Small intestine (tissue), 7 donors: Measurements from ENCODE around the gene MAP2K4. TPM values are rescaled to one million over a fixed set of nuclear protein-coding genes. Genes with fewer than 3 reads are reported as not detected.

ENCODE experiments used
- DNase-seq, 2 donors: peaks; one replicate each; pipeline versions ENCODE4 v3.0.0 to v3.0.0-alpha.2; 2013
- FAIRE-seq: peaks from 2 replicates; lab custom pipeline; 2012; peaks lifted over from hg19 to GRCh38; lab: Jason Lieb, UNC
- H3K27ac ChIP-seq, 3 donors: one replicate each; pipeline ENCODE4 v1.5.1; 2013; ENCODE audit warnings: low read length in 2 of 3, mild to moderate bottlenecking in 2 of 3, control low read depth in 1 of 3, inconsistent platforms in 1 of 3, low read depth in 1 of 3, moderate library complexity in 1 of 3
- H3K27me3 ChIP-seq, 3 donors: one replicate each; pipeline ENCODE4 v1.6.1; 2013; ENCODE audit warnings: low read length in 3 of 3, inconsistent platforms in 1 of 3; ENCODE audit not compliant: control insufficient read depth in 3 of 3, insufficient read depth in 3 of 3
- H3K36me3 ChIP-seq, 3 donors: one replicate each; pipeline ENCODE4 v1.6.1; 2013; ENCODE audit warnings: low read length in 3 of 3, inconsistent platforms in 1 of 3, low read depth in 1 of 3, mild to moderate bottlenecking in 1 of 3, moderate library complexity in 1 of 3; ENCODE audit not compliant: control insufficient read depth in 3 of 3, insufficient read depth in 2 of 3
- H3K4me1 ChIP-seq, 3 donors: one replicate each; pipeline ENCODE4 v1.6.1; 2013; ENCODE audit warnings: low read length in 2 of 3, inconsistent platforms in 1 of 3, low read depth in 1 of 3, mild to moderate bottlenecking in 1 of 3, moderate library complexity in 1 of 3; ENCODE audit not compliant: control insufficient read depth in 3 of 3, insufficient read depth in 2 of 3
- H3K4me3 ChIP-seq, 3 donors: one replicate each; pipeline ENCODE4 v1.5.1; 2013; ENCODE audit warnings: low read length in 3 of 3, control low read depth in 1 of 3, inconsistent platforms in 1 of 3, low read depth in 1 of 3, mild to moderate bottlenecking in 1 of 3, moderate library complexity in 1 of 3
- H3K9me3 ChIP-seq, 2 donors: one replicate each; pipeline ENCODE4 v1.6.1; 2013; ENCODE audit warnings: low read depth in 1 of 2, low read length in 1 of 2; ENCODE audit not compliant: control insufficient read depth in 2 of 2, insufficient read depth in 1 of 2
- WGBS, 3 donors: extraction: QIAGEN DNeasy Blood & Tissue Kit; methylation state at CpG; one replicate each; pipeline ENCODE4 v1.1.7; 2013; 5-methylcytosine and 5-hydroxymethylcytosine counted together
- polyA plus RNA-seq, 4 donors: library from polyadenylated mRNA; stranded (reverse) in 3 of 4; unstranded in 1 of 4; fragments of 200-250 nt in 3 of 4; fragments of 120-200 nt in 1 of 4; gene quantifications; one replicate each; pipeline versions ENCODE4 v1.2.1 to v1.2.3, GENCODE V29; 2013
- donor health status: healthy with polysubstance abuse.
- donor health status: control.
- donor health status: control.
- donor health status: Bipolar disorder and iron deficiency.
- donor health status: healthy.

The MAP2K4 gene
- polyA plus RNA-seq, 4 donors = 11.6 to 27.7 (median 12.2) TPM

GRCh38 chr17:12043702-12044101 lies 23.0 kb downstream of the MAP2K4 start:
- Histone ChIP-seq H3K4me1 (peaks cover 0 to 14% (median 4%) of the 10 kb centered on the region in 3 donors), H3K36me3 (peaks cover 0 to 4% (median 0%) of the 10 kb centered on the region in 3 donors), H3K27ac (no peak overlapping the region), H3K9me3 (no peaks in the 10 kb centered on the region), H3K27me3 (no peaks in the 10 kb centered on the region), H3K4me3 (no peak overlapping the region)
- peak; percentile 16 to 57 for DNase-seq
- no peak for FAIRE-seq
- WGBS, 3 donors = 36 to 83% (median 55%) methylated on average over 6 of the region's 6 CpGs

GRCh38 chr17:12046786-12047185 lies 26.1 kb downstream of the MAP2K4 start:
- FAIRE-seq = no peak
- WGBS, 3 donors = 64 to 92% (median 87%) methylated on average over 2 of the region's 2 CpGs

GRCh38 chr17:12047681-12048376 lies 27.2 kb downstream of the MAP2K4 start:
- Histone ChIP-seq H3K27ac (no peak overlapping the region), H3K9me3 (no peaks in the 10 kb centered on the region), H3K27me3 (no peaks in the 10 kb centered on the region), H3K4me3 (no peak overlapping the region), H3K4me1 (peaks cover 0 to 19% (median 4%) of the 10 kb centered on the region in 3 donors), H3K36me3 (no peaks in the 10 kb centered on the region)
- WGBS, 3 donors = 48 to 69% (median 61%) methylated on average over 3 of the region's 3 CpGs
- DNase-seq (no peak), FAIRE-seq (no peak)

More at GRCh38 chr17:12046786-12047185, 26.1 kb downstream of the MAP2K4 start:
- H3K9me3 ChIP-seq = no peaks in the 10 kb centered on the region
- no peak overlapping the region for H3K27ac ChIP-seq
- no peak overlapping the region for H3K4me3 ChIP-seq
- DNase-seq = no peak
- peaks cover 0 to 4% (median 0%) of the 10 kb centered on the region in 3 donors for H3K36me3 ChIP-seq
- H3K4me1 ChIP-seq = peaks cover 0 to 19% (median 4%) of the 10 kb centered on the region in 3 donors
- no peaks in the 10 kb centered on the region for H3K27me3 ChIP-seq

GRCh38 chr17:12048843-12049473 lies 28.3 kb downstream of the MAP2K4 start:
- H3K27ac ChIP-seq = no peak overlapping the region
- H3K9me3 ChIP-seq = no peaks in the 10 kb centered on the region
- FAIRE-seq (peak; percentile 15), DNase-seq (no peak)
- H3K4me1 ChIP-seq = peaks cover 0 to 14% (median 1%) of the 10 kb centered on the region in 3 donors
- 85 to 90% (median 86%) methylated on average over 7 of the region's 7 CpGs for WGBS, 3 donors
- H3K36me3 ChIP-seq = no peaks in the 10 kb centered on the region
- no peak overlapping the region for H3K4me3 ChIP-seq
- no peaks in the 10 kb centered on the region for H3K27me3 ChIP-seq

GRCh38 chr17:12050646-12051225 lies 30.1 kb downstream of the MAP2K4 start:
- no peak overlapping the region for H3K27ac ChIP-seq
- H3K36me3 ChIP-seq = no peaks in the 10 kb centered on the region
- DNase-seq (no peak), FAIRE-seq (no peak)
- H3K4me1 ChIP-seq = peaks cover 0 to 11% (median 1%) of the 10 kb centered on the region in 3 donors
- 72 to 100% (median 83%) methylated on average over 1 of the region's 1 CpG for WGBS, 3 donors
- no peaks in the 10 kb centered on the region for H3K27me3 ChIP-seq
- H3K4me3 ChIP-seq = no peak overlapping the region
- no peaks in the 10 kb centered on the region for H3K9me3 ChIP-seq

- no peak overlapping the region for H3K27ac ChIP-seq
- FAIRE-seq (no peak), DNase-seq (no peak)
- H3K27me3 ChIP-seq = no peaks in the 10 kb centered on the region
- no peaks in the 10 kb centered on the region for H3K9me3 ChIP-seq
- 54 to 78% (median 63%) methylated on average over 3 of the region's 3 CpGs for WGBS, 3 donors
- H3K4me1 ChIP-seq = peaks cover 0 to 5% (median 0%) of the 10 kb centered on the region in 3 donors
- no peaks in the 10 kb centered on the region for H3K36me3 ChIP-seq
- no peak overlapping the region for H3K4me3 ChIP-seq
Measured at GRCh38 chr17:12053552-12053951, 32.9 kb downstream of the MAP2K4 start.

GRCh38 chr17:12055889-12056288 lies 35.2 kb downstream of the MAP2K4 start:
- H3K27ac ChIP-seq = no peak overlapping the region
- H3K36me3 ChIP-seq = no peaks in the 10 kb centered on the region
- no peak overlapping the region for H3K4me3 ChIP-seq
- no peak for DNase-seq
- no peaks in the 10 kb centered on the region for H3K4me1 ChIP-seq
- FAIRE-seq = no peak
- H3K9me3 ChIP-seq = no peaks in the 10 kb centered on the region
- no peaks in the 10 kb centered on the region for H3K27me3 ChIP-seq

GRCh38 chr17:12057520-12057919 lies 36.8 kb downstream of the MAP2K4 start:
- H3K4me3 ChIP-seq = no peak overlapping the region
- 92 to 100% (median 93%) methylated on average over 1 of the region's 1 CpG for WGBS, 3 donors
- no peaks in the 10 kb centered on the region for H3K27me3 ChIP-seq
- no peaks in the 10 kb centered on the region for H3K9me3 ChIP-seq
- no peak overlapping the region for H3K27ac ChIP-seq
- no peaks in the 10 kb centered on the region for H3K4me1 ChIP-seq
- H3K36me3 ChIP-seq = peaks cover 0 to 3% (median 0%) of the 10 kb centered on the region in 3 donors
- DNase-seq (no peak), FAIRE-seq (no peak)
